ENCODE results near the gene NUCKS1. TPM values are rescaled to one million over a fixed set of nuclear protein-coding genes. Genes with fewer than 3 reads are reported as not detected.

The NUCKS1 gene
- polyA plus RNA-seq, 1 of the 3 experiments (the other 2 are of a cell fraction) = 25.4 TPM

- H3K27ac ChIP-seq (ENCODE audit: low read depth in 2 of 2, low read length in 1 of 2) = no peak overlapping the region
- H3K4me1 ChIP-seq (ENCODE audit: control insufficient read depth in 1 of 2, insufficient read depth in 2 of 2, low read depth in 1 of 2, low read length in 1 of 2) = peaks cover 0 to 5% of the 10 kb centered on the region in 2 experiments; a peak in 1 of 4 replicates
- no peaks in the 10 kb centered on the region for H3K27me3 ChIP-seq (ENCODE audit: insufficient read depth)
- H3K4me3 ChIP-seq (ENCODE audit: low read depth in 2 of 2, low read length in 1 of 2) = no peak overlapping the region
- no peak overlapping the region for H3K9ac ChIP-seq
- no peaks in the 10 kb centered on the region for H3F3A ChIP-seq (replicated peaks; ENCODE audit: insufficient read depth)
- H2AFZ ChIP-seq (ENCODE audit: low read depth) = no peak overlapping the region
- H3K36me3 ChIP-seq (replicated peaks in 1 of 2; ENCODE audit: control insufficient read depth in 1 of 2, insufficient read depth in 2 of 2, low read length in 1 of 2) = peaks cover 0 to 21% of the 10 kb centered on the region in 2 experiments
- no peak for DNase-seq
- no peak overlapping the region for H3K4me2 ChIP-seq
- TF ChIP-seq, protein P1, sequence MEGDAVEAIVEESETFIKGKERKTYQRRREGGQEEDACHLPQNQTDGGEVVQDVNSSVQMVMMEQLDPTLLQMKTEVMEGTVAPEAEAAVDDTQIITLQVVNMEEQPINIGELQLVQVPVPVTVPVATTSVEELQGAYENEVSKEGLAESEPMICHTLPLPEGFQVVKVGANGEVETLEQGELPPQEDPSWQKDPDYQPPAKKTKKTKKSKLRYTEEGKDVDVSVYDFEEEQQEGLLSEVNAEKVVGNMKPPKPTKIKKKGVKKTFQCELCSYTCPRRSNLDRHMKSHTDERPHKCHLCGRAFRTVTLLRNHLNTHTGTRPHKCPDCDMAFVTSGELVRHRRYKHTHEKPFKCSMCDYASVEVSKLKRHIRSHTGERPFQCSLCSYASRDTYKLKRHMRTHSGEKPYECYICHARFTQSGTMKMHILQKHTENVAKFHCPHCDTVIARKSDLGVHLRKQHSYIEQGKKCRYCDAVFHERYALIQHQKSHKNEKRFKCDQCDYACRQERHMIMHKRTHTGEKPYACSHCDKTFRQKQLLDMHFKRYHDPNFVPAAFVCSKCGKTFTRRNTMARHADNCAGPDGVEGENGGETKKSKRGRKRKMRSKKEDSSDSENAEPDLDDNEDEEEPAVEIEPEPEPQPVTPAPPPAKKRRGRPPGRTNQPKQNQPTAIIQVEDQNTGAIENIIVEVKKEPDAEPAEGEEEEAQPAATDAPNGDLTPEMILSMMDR (IDR thresholded peaks at IDR 0.05) = no peak
- TF ChIP-seq PBX3 (IDR thresholded peaks at IDR 0.05) = no peak
- TF ChIP-seq, protein P2, sequence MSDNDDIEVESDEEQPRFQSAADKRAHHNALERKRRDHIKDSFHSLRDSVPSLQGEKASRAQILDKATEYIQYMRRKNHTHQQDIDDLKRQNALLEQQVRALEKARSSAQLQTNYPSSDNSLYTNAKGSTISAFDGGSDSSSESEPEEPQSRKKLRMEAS (IDR thresholded peaks at IDR 0.05; ENCODE audit: low read depth) = no peak
- TF ChIP-seq RXRA (IDR thresholded peaks at IDR 0.05; ENCODE audit: borderline replicate concordance, low read depth) = no peak
- TF ChIP-seq NRF1 (IDR thresholded peaks at IDR 0.05; ENCODE audit: low read depth, low read length) = no peak
- TF ChIP-seq MXI1 (IDR thresholded peaks at IDR 0.05; ENCODE audit: low read depth, low read length) = no peak
- TF ChIP-seq ELF1 (IDR thresholded peaks at IDR 0.05) = no peak
- TF ChIP-seq TCF12 (IDR thresholded peaks at IDR 0.05) = no peak
- TF ChIP-seq SMC3 (IDR thresholded peaks at IDR 0.05; ENCODE audit: low read depth, low read length) = no peak
- TF ChIP-seq USF2 (IDR thresholded peaks at IDR 0.05; ENCODE audit: borderline replicate concordance, low read depth, low read length) = no peak
- no peaks in the 10 kb centered on the region for H3K9me3 ChIP-seq
- no CpG with 5 or more reads among the region's 2 CpGs for WGBS (ENCODE audit: low lambda C conversion rate)
- H3K79me2 ChIP-seq (ENCODE audit: insufficient read depth) = no peaks in the 10 kb centered on the region
- no peaks in the 10 kb centered on the region for H3K9me2 ChIP-seq
- ChIA-PET POLR2A (interaction anchor here (0.5 kb wide), 1 partner anchor 13 kb away, joined by 3 read pairs; no protein-coding TSS in a partner anchor), CTCF (interaction anchor here (1.0 to 7.7 kb wide), 3 partner anchors 9 to 110 kb away, joined by 3 to 71 read pairs (median 52); no protein-coding TSS in a partner anchor)
- H4K20me1 ChIP-seq (ENCODE audit: insufficient read depth) = no peaks in the 10 kb centered on the region
Observed at GRCh38 chr1:205700865-205701401, 49.0 kb downstream of the NUCKS1 start.

DNA sequence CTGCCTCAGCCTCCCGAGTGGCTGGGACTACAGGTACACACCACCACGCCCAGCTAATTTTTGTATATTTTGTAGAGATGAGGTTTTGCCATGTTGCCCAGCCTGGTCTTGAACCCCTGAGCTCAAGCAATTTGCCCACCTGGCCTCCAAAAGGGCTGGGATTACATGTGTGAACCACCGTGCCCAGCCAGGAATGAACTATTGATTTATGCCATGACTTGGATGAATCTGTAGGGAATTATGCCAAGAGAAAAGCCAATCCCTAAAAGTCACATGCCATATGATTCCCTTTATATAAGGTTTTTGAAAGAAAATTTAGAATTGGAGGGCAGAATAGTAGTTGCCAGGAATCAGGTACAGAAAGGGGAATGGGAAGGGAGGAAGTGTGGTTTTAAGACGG is 50.6 kb downstream of the NUCKS1 start:
- H3F3A ChIP-seq (replicated peaks; ENCODE audit: insufficient read depth) = no peaks in the 10 kb centered on the region
- peaks cover 0 to 11% of the 10 kb centered on the region in 2 experiments for H3K36me3 ChIP-seq (replicated peaks in 1 of 2; ENCODE audit: control insufficient read depth in 1 of 2, insufficient read depth in 2 of 2, low read length in 1 of 2)
- no peak overlapping the region for H3K4me3 ChIP-seq (ENCODE audit: low read depth in 2 of 2, low read length in 1 of 2)
- no peak for DNase-seq
- ChIA-PET CTCF (interaction anchor here (2.9 to 7.7 kb wide), 3 partner anchors 11 to 41 kb away, joined by 13 to 71 read pairs (median 52); no protein-coding TSS in a partner anchor), POLR2A (no interaction called here)
- H3K79me2 ChIP-seq (ENCODE audit: insufficient read depth) = no peaks in the 10 kb centered on the region
- H3K9me2 ChIP-seq = no peaks in the 10 kb centered on the region
- H2AFZ ChIP-seq (ENCODE audit: low read depth) = no peak overlapping the region
- H3K9ac ChIP-seq = no peak overlapping the region
- H3K4me1 ChIP-seq (ENCODE audit: control insufficient read depth in 1 of 2, insufficient read depth in 2 of 2, low read depth in 1 of 2, low read length in 1 of 2) = peaks cover 0 to 5% of the 10 kb centered on the region in 2 experiments; a peak in 1 of 4 replicates
- H3K27me3 ChIP-seq (ENCODE audit: insufficient read depth) = no peaks in the 10 kb centered on the region
- TF ChIP-seq SIN3A (IDR thresholded peaks at IDR 0.05; ENCODE audit: borderline replicate concordance, low read depth, low read length) (no peak), NRF1 (IDR thresholded peaks at IDR 0.05; ENCODE audit: low read depth, low read length) (no peak), NFIC (IDR thresholded peaks at IDR 0.05; ENCODE audit: borderline replicate concordance) (no peak)
- WGBS (ENCODE audit: low lambda C conversion rate) = 95% methylated on average over 4 of the region's 4 CpGs
- no peaks in the 10 kb centered on the region for H3K9me3 ChIP-seq
- no peak overlapping the region for H3K27ac ChIP-seq (ENCODE audit: low read depth in 2 of 2, low read length in 1 of 2)
- H4K20me1 ChIP-seq (ENCODE audit: insufficient read depth) = no peaks in the 10 kb centered on the region
- H3K4me2 ChIP-seq = no peak overlapping the region
